ENCODE data around the gene SEMA6D. TPM values are rescaled to one million over a fixed set of nuclear protein-coding genes. Genes with fewer than 3 reads are reported as not detected.

The SEMA6D gene
- total and polyA plus RNA-seq, 2 donors (not counting 3 experiments of a cell fraction or from before 2014, with no cell fraction given): 16.3 to 22.5 TPM

GRCh38 chr15:47744496-47744895 lies 27.2 kb downstream of the SEMA6D start:
- Histone ChIP-seq H3K4me3 (replicated peaks in 1 of 3; ENCODE audit: insufficient read depth in 1 of 3, low read depth in 1 of 3, low read length in 3 of 3) (no peak overlapping the region), H3K4me1 (ENCODE audit: control insufficient read depth, extremely low read depth, insufficient read depth, low read length) (peaks cover 3% of the 10 kb centered on the region), H2AFZ (ENCODE audit: low read depth, low read length) (no peak overlapping the region), H3K27ac (ENCODE audit: insufficient read depth, low read depth, low read length) (no peak overlapping the region), H3K4me2 (ENCODE audit: insufficient read depth, low read length) (no peak overlapping the region), H3K9ac (replicated peaks; ENCODE audit: extremely low read depth, insufficient read depth, low read length) (no peak overlapping the region), H3K9me1 (replicated peaks; ENCODE audit: control insufficient read depth, extremely low read depth, insufficient read depth, low read length) (no peaks in the 10 kb centered on the region), H3K9me3 (replicated peaks; ENCODE audit: control insufficient read depth, insufficient read depth, low read length) (no peaks in the 10 kb centered on the region), H3K79me2 (ENCODE audit: control insufficient read depth, insufficient read depth, low read length) (no peaks in the 10 kb centered on the region), H3K36me3 (ENCODE audit: control insufficient read depth in 2 of 2, extremely low read depth in 1 of 2, insufficient read depth in 2 of 2, low read length in 2 of 2) (peaks cover 0 to 4% of the 10 kb centered on the region in 2 experiments), H3K27me3 (ENCODE audit: control insufficient read depth in 2 of 2, insufficient read depth in 2 of 2, low read length in 2 of 2) (no peaks in the 10 kb centered on the region), H4K20me1 (replicated peaks; ENCODE audit: control insufficient read depth, extremely low read depth, insufficient read depth, low read length) (no peaks in the 10 kb centered on the region)
- FAIRE-seq (no peak), DNase-seq (ENCODE audit: low read depth, low spot score) (no peak)
- TF ChIP-seq CTCF (IDR thresholded peaks at IDR 0.05; ENCODE audit: extremely low read depth in 1 of 2, insufficient read depth in 1 of 2, low read depth in 1 of 2, low read length in 2 of 2) (no peak), JUN (IDR thresholded peaks at IDR 0.05; ENCODE audit: borderline replicate concordance, insufficient read depth, insufficient read length, low read depth) (no peak), MAX (IDR thresholded peaks at IDR 0.05; ENCODE audit: insufficient read depth, insufficient read length) (no peak), GATA2 (IDR thresholded peaks at IDR 0.05; ENCODE audit: insufficient read depth, insufficient read length, low read depth, low read length) (no peak), POLR2A (IDR thresholded peaks at IDR 0.05; ENCODE audit: low read depth, low read length) (no peak), POLR2AphosphoS5 (IDR thresholded peaks at IDR 0.05; ENCODE audit: insufficient read depth, low read depth, low read length) (no peak), FOS (IDR thresholded peaks at IDR 0.05; ENCODE audit: borderline replicate concordance, insufficient read depth, low read length) (no peak), MYC (IDR thresholded peaks at IDR 0.05; ENCODE audit: low read depth, low read length) (no peak), EZH2 (IDR thresholded peaks at IDR 0.05; ENCODE audit: borderline replicate concordance, low read depth, low read length, severe bottlenecking) (no peak)
- dilution Hi-C loops (cut with MboI; ENCODE audit: extremely low pct_ligation_motif_present, low sequenced_read_pairs) (no loop called here), intact Hi-C loops (cut with micrococcal nuclease) (no loop called here)
- ChIA-PET CTCF (no interaction called here), POLR2A (no interaction called here)
- BruUV-seq (replicated peaks): no TSS peak

Data from endothelial cell of umbilical vein (primary cell).